Skeletal muscle tissue (tissue), 4 donors: ENCODE data around the gene PITX1. TPM values are rescaled to one million over a fixed set of nuclear protein-coding genes. Genes with fewer than 3 reads are reported as not detected.
"Not testable (repeated sequence)": the region's sequence is repeated elsewhere in the genome, so short reads cannot be mapped to it uniquely, and the experiment has no call there.

Source experiments
- H3K27ac ChIP-seq: one replicate; pipeline ENCODE4 v1.7.0; 2013; ENCODE audit warnings: mild to moderate bottlenecking, low read depth, low read length, inconsistent platforms
- H3K27me3 ChIP-seq, 3 donors: one replicate each; pipeline ENCODE4 v1.7.0; 2013; ENCODE audit warnings: low read length in 3 of 3; ENCODE audit not compliant: control insufficient read depth in 3 of 3, insufficient read depth in 3 of 3
- H3K36me3 ChIP-seq, 3 donors: one replicate each; pipeline ENCODE4 v1.7.0; 2013; ENCODE audit warnings: low read length in 3 of 3; ENCODE audit not compliant: control insufficient read depth in 3 of 3, insufficient read depth in 3 of 3
- H3K4me1 ChIP-seq, 3 donors: one replicate each; pipeline ENCODE4 v1.7.0; 2013; ENCODE audit warnings: low read length in 3 of 3, mild to moderate bottlenecking in 3 of 3; ENCODE audit not compliant: control insufficient read depth in 3 of 3, insufficient read depth in 3 of 3
- H3K4me3 ChIP-seq, 3 donors: one replicate each; pipeline ENCODE4 v1.7.0; 2013; ENCODE audit warnings: low read length in 3 of 3
- H3K9ac ChIP-seq, 3 donors: one replicate each; pipeline ENCODE4 v1.7.0; 2013; ENCODE audit warnings: low read length in 3 of 3, mild to moderate bottlenecking in 3 of 3, moderate library complexity in 2 of 3, low read depth in 1 of 3
- H3K9me3 ChIP-seq, 3 donors: one replicate each; pipeline ENCODE4 v1.7.0; 2013; ENCODE audit warnings: low read length in 3 of 3; ENCODE audit not compliant: control insufficient read depth in 3 of 3
- total RNA-seq: library from RNA; depleted of rRNA; stranded (reverse); fragments of >200 nt; gene quantifications from one replicate; pipeline ENCODE4 v1.2.3, GENCODE V29; 2014
- donor health status: Osteomylitis.

PITX1 gene
- total RNA-seq, 1 donor from 2014 or later, result 2.6 TPM

- Histone ChIP-seq H3K9me3 (no peaks in the 10 kb centered on the region), H3K27me3 (no peaks in the 10 kb centered on the region), H3K4me1 (no peaks in the 10 kb centered on the region), H3K9ac (no peak overlapping the region), H3K4me3 (no peak overlapping the region), H3K27ac (no peak overlapping the region), H3K36me3 (no peaks in the 10 kb centered on the region)
These were observed 26.7 kb downstream of the PITX1 start for GRCh38 chr5:135007305-135007704.

DNA sequence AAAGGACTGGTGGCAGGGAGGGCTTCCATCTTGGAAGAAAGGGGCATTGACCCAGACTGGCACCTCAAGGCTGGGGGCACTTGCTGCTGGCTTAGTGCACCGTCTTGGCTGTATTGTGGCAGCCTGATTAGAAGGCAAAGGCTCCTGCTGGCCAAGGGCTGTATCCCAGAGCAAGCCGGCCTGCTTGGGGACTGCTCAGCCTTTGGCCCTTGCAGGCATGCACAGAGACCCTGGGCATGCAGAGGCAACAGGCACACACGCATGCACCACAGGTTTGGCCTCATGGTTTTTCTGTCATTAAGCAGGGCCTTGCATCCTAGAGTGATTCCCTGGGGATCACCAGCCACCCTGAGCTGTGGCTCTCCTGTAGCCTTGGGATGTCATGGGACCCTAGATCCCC, 29.0 kb downstream of the PITX1 start:
- no peaks in the 10 kb centered on the region for H3K4me1 ChIP-seq
- H3K4me3 ChIP-seq, result no peak overlapping the region
- H3K27me3 ChIP-seq, result no peaks in the 10 kb centered on the region
- H3K9ac ChIP-seq, result no peak overlapping the region
- no peaks in the 10 kb centered on the region for H3K9me3 ChIP-seq
- no peak overlapping the region for H3K27ac ChIP-seq
- no peaks in the 10 kb centered on the region for H3K36me3 ChIP-seq

DNA sequence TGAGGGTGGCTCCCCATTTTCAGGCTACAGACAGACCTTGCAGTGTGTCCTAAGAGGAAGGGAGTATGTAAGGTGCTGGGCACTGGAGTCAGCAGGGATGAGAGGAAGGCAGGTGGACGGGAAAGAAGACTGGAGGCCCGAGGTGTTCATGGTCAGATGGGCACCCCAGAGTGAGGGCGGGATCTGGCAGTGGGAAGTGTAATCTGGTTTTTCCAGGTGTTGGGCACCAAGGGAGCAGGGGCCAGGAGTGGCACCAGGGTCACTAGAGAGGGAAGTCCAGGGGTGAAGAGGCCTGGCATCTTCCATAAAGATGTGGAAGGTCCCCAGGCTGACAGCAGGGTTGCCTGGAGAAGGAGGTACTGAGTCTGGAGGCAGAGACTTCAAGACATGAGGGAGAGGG, 29.7 kb downstream of the PITX1 start:
- Histone ChIP-seq H3K9me3 (no peaks in the 10 kb centered on the region), H3K27ac (no peak overlapping the region), H3K4me1 (no peaks in the 10 kb centered on the region), H3K27me3 (no peaks in the 10 kb centered on the region), H3K9ac (no peak overlapping the region), H3K36me3 (no peaks in the 10 kb centered on the region), H3K4me3 (no peak overlapping the region)

- not testable (repeated sequence) for H3K4me1 ChIP-seq, H3K27ac ChIP-seq, H3K9me3 ChIP-seq, H3K36me3 ChIP-seq, H3K9ac ChIP-seq, H3K27me3 ChIP-seq, H3K4me3 ChIP-seq
These were observed 36.0 kb downstream of the PITX1 start for GRCh38 chr5:134998068-134998467.

GRCh38 chr5:134997015-134997414, 37.0 kb downstream of the PITX1 start:
- H3K9me3 ChIP-seq, result no peaks in the 10 kb centered on the region
- H3K27me3 ChIP-seq, result no peaks in the 10 kb centered on the region
- H3K27ac ChIP-seq, result no peak overlapping the region
- no peaks in the 10 kb centered on the region for H3K36me3 ChIP-seq
- H3K4me3 ChIP-seq, result no peak overlapping the region
- no peak overlapping the region for H3K9ac ChIP-seq
- H3K4me1 ChIP-seq, result peaks cover 0 to 7% (median 0%) of the 10 kb centered on the region in 3 donors

DNA sequence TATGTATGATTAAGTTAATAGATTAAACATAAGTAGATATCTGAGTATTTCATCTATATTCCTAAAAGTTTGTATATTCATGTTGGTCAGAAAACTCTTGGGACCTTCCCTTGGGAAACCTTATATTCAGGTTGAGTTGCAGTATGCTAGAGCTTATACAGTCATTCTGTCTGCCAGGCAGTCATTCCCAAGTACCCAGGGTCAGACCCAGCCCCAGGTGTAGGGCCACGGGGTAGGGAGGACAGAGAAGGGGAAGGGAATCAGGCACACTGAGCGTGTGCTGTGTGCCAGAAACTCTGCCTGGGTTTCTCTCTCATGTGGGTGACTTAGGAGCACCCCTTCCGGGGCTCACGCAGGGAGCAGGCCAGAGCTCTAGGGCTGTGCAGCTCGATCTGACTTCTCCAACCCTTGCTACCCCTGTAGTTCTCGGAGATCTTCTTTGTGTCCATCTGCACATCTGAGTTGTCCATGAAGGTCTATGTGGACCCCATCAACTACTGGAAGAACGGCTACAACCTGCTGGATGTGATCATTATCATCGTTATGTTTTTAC, 38.1 kb downstream of the PITX1 start:
- no peak overlapping the region for H3K27ac ChIP-seq
- no peak overlapping the region for H3K4me3 ChIP-seq
- H3K9me3 ChIP-seq, result no peaks in the 10 kb centered on the region
- no peaks in the 10 kb centered on the region for H3K27me3 ChIP-seq
- no peak overlapping the region for H3K9ac ChIP-seq
- peaks cover 0 to 7% (median 0%) of the 10 kb centered on the region in 3 donors for H3K4me1 ChIP-seq
- H3K36me3 ChIP-seq, result no peaks in the 10 kb centered on the region

DNA sequence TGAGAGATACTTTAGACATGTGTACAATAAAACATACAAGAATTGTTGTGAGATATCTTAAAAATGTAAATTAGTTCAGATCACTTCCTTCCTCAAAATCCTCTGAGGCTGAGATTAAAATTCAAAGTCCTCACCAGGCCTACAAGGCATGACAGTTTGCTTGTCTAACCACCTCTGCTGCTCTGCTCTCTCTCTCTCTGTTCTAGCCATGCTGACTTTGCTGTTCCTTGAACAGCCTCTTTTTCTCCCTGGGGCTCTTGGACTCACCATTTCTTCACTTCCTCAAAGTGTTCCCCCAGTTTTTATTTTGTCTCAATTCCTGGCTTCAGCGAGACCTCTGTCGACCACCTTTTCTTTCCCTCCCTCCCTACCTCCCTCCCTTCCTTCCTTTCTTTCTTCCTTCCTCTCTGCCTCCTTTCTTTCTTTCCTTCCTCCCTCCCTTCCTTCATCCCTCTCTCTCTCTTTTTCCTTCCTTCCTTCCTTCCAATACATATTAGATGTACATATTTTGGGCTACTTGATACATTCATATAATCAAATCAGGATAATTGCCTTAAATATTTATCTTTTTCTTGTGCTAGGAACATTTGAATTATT, 39.4 kb downstream of the PITX1 start:
- H3K9ac ChIP-seq, result no peak overlapping the region
- no peaks in the 10 kb centered on the region for H3K27me3 ChIP-seq
- no peak overlapping the region for H3K27ac ChIP-seq
- peaks cover 0 to 7% (median 0%) of the 10 kb centered on the region in 3 donors for H3K4me1 ChIP-seq
- no peak overlapping the region for H3K4me3 ChIP-seq
- H3K36me3 ChIP-seq, result no peaks in the 10 kb centered on the region
- H3K9me3 ChIP-seq, result no peaks in the 10 kb centered on the region

- no peaks in the 10 kb centered on the region for H3K9me3 ChIP-seq
These were observed 40.9 kb downstream of the PITX1 start for GRCh38 chr5:134993161-134993560.

DNA sequence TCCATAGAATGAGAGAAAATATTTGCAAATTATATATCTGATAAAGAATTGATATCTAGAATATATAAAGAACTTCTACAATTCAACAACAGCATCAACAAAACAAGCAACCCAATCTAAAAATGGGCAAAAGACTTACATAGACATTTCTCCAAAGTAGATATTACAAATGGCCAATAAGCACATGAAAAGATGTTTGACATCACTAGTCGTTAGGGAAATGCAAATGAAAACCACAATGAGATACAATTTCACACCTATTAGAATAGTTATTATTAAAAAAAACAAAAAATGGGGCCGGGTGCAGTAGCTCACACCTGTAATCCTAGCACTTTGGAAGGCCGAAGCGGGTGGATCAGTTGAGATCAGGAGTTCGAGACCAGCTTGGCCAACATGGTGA, 41.9 kb downstream of the PITX1 start:
- no peak overlapping the region for H3K9ac ChIP-seq
- no peaks in the 10 kb centered on the region for H3K36me3 ChIP-seq
- H3K4me3 ChIP-seq, result no peak overlapping the region
- H3K27me3 ChIP-seq, result no peaks in the 10 kb centered on the region
- H3K9me3 ChIP-seq, result no peaks in the 10 kb centered on the region
- peaks cover 0 to 7% (median 0%) of the 10 kb centered on the region in 3 donors for H3K4me1 ChIP-seq
- no peak overlapping the region for H3K27ac ChIP-seq

More at GRCh38 chr5:134993161-134993560, 40.9 kb downstream of the PITX1 start:
- Histone ChIP-seq H3K27ac (no peak overlapping the region), H3K4me1 (peaks cover 0 to 7% (median 0%) of the 10 kb centered on the region in 3 donors), H3K27me3 (no peaks in the 10 kb centered on the region), H3K4me3 (no peak overlapping the region), H3K9ac (no peak overlapping the region), H3K36me3 (no peaks in the 10 kb centered on the region)

- not testable (repeated sequence) for H3K27me3 ChIP-seq, H3K9me3 ChIP-seq, H3K36me3 ChIP-seq, H3K4me3 ChIP-seq, H3K9ac ChIP-seq, H3K4me1 ChIP-seq, H3K27ac ChIP-seq
These were observed 43.8 kb downstream of the PITX1 start for GRCh38 chr5:134990183-134990582.
